NB4 (cell line): ENCODE data around the gene ZNF782.

Source experiments
- CTCF ChIP-seq: IDR thresholded peaks from one replicate; pipeline ENCODE4 v1.5.1; 2012; ENCODE audit warnings: low read depth, low read length
- POLR2A ChIP-seq: IDR thresholded peaks from 2 replicates; pipeline ENCODE4 v1.6.1; 2011; ENCODE audit warnings: mild to moderate bottlenecking; ENCODE audit not compliant: insufficient read length; ENCODE audit errors: extremely low read depth

GRCh38 chr9:96853781-96854650 lies at the start of gene ZNF782:
- TF ChIP-seq POLR2A: peak; percentile 50
- no peak for TF ChIP-seq CTCF
